22Rv1 (cell line): ENCODE measurements around the gene ZBTB8B.

Experiments used
- ZFX ChIP-seq: fragments of 450-650 bp; IDR thresholded peaks from 2 replicates; pipeline ENCODE4 v1.6.1; 2017; ENCODE audit warnings: antibody characterized with exemption, borderline replicate concordance
- TF ChIP-seq, protein P1 (sequence below): fragments of 450-650 bp; IDR thresholded peaks from 2 replicates; pipeline ENCODE4 v1.5.1; 2017; ENCODE audit warnings: mild to moderate bottlenecking

- TF ChIP-seq, protein P1, sequence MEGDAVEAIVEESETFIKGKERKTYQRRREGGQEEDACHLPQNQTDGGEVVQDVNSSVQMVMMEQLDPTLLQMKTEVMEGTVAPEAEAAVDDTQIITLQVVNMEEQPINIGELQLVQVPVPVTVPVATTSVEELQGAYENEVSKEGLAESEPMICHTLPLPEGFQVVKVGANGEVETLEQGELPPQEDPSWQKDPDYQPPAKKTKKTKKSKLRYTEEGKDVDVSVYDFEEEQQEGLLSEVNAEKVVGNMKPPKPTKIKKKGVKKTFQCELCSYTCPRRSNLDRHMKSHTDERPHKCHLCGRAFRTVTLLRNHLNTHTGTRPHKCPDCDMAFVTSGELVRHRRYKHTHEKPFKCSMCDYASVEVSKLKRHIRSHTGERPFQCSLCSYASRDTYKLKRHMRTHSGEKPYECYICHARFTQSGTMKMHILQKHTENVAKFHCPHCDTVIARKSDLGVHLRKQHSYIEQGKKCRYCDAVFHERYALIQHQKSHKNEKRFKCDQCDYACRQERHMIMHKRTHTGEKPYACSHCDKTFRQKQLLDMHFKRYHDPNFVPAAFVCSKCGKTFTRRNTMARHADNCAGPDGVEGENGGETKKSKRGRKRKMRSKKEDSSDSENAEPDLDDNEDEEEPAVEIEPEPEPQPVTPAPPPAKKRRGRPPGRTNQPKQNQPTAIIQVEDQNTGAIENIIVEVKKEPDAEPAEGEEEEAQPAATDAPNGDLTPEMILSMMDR: no peak
- TF ChIP-seq ZFX: no peak
These were observed 8.9 kb upstream of the ZBTB8B start for GRCh38 chr1:32455958-32456357.
